Upper lobe of left lung (tissue), 4 donors: ENCODE data around the gene DLGAP1.

Experiments
- POLR2AphosphoS5 ChIP-seq, 2 donors: sonication (generic); formaldehyde crosslinking; IDR thresholded peaks; one replicate each; pipeline ENCODE4 v1.5.1; 2017; ENCODE audit warnings: antibody characterized with exemption in 2 of 2
- TF ChIP-seq, protein P1 (sequence below), 6 experiments: fragments of 450-650 bp in 4 of 6; fragments of 200-600 bp in 2 of 6; sonication (generic) in 2 of 6; IDR thresholded peaks; one replicate each; pipeline ENCODE4 v1.5.1; 2016 to 2019; ENCODE audit warnings: antibody characterized with exemption in 6 of 6

GRCh38 chr18:4276953-4277585 is 178.0 kb downstream of the DLGAP1 start:
- TF ChIP-seq POLR2AphosphoS5 (IDR thresholded peaks at IDR 0.05), result no peak
- TF ChIP-seq, protein P1, sequence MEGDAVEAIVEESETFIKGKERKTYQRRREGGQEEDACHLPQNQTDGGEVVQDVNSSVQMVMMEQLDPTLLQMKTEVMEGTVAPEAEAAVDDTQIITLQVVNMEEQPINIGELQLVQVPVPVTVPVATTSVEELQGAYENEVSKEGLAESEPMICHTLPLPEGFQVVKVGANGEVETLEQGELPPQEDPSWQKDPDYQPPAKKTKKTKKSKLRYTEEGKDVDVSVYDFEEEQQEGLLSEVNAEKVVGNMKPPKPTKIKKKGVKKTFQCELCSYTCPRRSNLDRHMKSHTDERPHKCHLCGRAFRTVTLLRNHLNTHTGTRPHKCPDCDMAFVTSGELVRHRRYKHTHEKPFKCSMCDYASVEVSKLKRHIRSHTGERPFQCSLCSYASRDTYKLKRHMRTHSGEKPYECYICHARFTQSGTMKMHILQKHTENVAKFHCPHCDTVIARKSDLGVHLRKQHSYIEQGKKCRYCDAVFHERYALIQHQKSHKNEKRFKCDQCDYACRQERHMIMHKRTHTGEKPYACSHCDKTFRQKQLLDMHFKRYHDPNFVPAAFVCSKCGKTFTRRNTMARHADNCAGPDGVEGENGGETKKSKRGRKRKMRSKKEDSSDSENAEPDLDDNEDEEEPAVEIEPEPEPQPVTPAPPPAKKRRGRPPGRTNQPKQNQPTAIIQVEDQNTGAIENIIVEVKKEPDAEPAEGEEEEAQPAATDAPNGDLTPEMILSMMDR (IDR thresholded peaks at IDR 0.05), result no peak
